ENCODE results near the gene CAPN8. TPM values are rescaled to one million over a fixed set of nuclear protein-coding genes. Genes with fewer than 3 reads are reported as not detected.
A peak's percentile ranks its signal among the peaks of the same experiment; 100 is the strongest.

The CAPN8 gene
- total RNA-seq, 4 donors from 2014 or later: 0.20 to 0.79 (median 0.40) TPM; not detected in 1

- H3K36me3 ChIP-seq: peaks cover 0 to 2% of the 10 kb centered on the region in 2 donors
- peak; percentile 49 to 55 for DNase-seq
- peak overlapping the region; percentile 75 to 94 (median 82) for H3K4me3 ChIP-seq (replicated peaks in 1 of 3)
- H3K4me1 ChIP-seq: peaks cover 34 to 53% of the 10 kb centered on the region in 2 donors
- H3K27ac ChIP-seq: peak overlapping the region; percentile 96 to 97 (median 96)
- no peaks in the 10 kb centered on the region for H3K27me3 ChIP-seq
- intact Hi-C loops (cut with DNase I): loop anchor here (5.0 kb wide), 1 partner anchor 34 kb away; no protein-coding TSS in a partner anchor
- WGBS, 2 donors: 4% methylated on average over 7 to 9 of the region's 40 CpGs
- TF ChIP-seq CTCF (IDR thresholded peaks at IDR 0.05) (no peak), POLR2A (IDR thresholded peaks at IDR 0.05) (no peak)
- H3K9me3 ChIP-seq: no peaks in the 10 kb centered on the region
Observed at GRCh38 chr1:223712850-223713474, 47.5 kb upstream of the CAPN8 start.

GRCh38 chr1:223712194-223712849 lies 46.8 kb upstream of the CAPN8 start, which contains the start of gene CAPN2:
CAPN2 (plus strand) TSS chr1:223712539; CDS start chr1:223712641, 102 bp downstream.
- DNase-seq: peak; percentile 84 to 86
- H3K27ac ChIP-seq: peak within 1 kb of the TSS; percentile 96 to 97 (median 96)
- intact Hi-C loops (cut with DNase I): loop anchor here (5.0 kb wide), 1 partner anchor 35 kb away; no protein-coding TSS in a partner anchor
- H3K27me3 ChIP-seq: no peaks in the 10 kb centered on the region
- no peaks in the 10 kb centered on the region for H3K36me3 ChIP-seq
- peaks cover 41 to 59% of the 10 kb centered on the region in 2 donors for H3K4me1 ChIP-seq
- peak in 1 of 2 donors; percentile 92 for TF ChIP-seq POLR2A (IDR thresholded peaks at IDR 0.05)
- peak; percentile 38 to 92 (median 78) for TF ChIP-seq CTCF (IDR thresholded peaks at IDR 0.05)
- 0% methylated on average over 4 to 23 of the region's 74 CpGs for WGBS, 2 donors
- H3K9me3 ChIP-seq: no peaks in the 10 kb centered on the region
- peak within 1 kb of the TSS; percentile 75 to 94 (median 82) for H3K4me3 ChIP-seq (replicated peaks in 1 of 3)

- 69 to 76% methylated on average over 15 of the region's 15 CpGs for WGBS, 2 donors
- peaks cover 44 to 64% of the 10 kb centered on the region in 2 donors for H3K4me1 ChIP-seq
- intact Hi-C loops (cut with DNase I): loop anchor here (5.0 kb wide), 1 partner anchor 36 kb away; no protein-coding TSS in a partner anchor
Observed at GRCh38 chr1:223711747-223712193, 46.3 kb upstream of the CAPN8 start.

GRCh38 chr1:223711173-223711572 lies 45.7 kb upstream of the CAPN8 start:
- TF ChIP-seq CTCF (IDR thresholded peaks at IDR 0.05) (no peak), POLR2A (IDR thresholded peaks at IDR 0.05) (no peak)
- H3K27me3 ChIP-seq: no peaks in the 10 kb centered on the region
- WGBS, 2 donors: 88 to 90% methylated on average over 1 of the region's 1 CpG
- H3K27ac ChIP-seq: no peak overlapping the region
- no peaks in the 10 kb centered on the region for H3K36me3 ChIP-seq
- intact Hi-C loops (cut with DNase I): loop anchor here (5.0 kb wide), 1 partner anchor 36 kb away; no protein-coding TSS in a partner anchor
- no peaks in the 10 kb centered on the region for H3K9me3 ChIP-seq
- no peak overlapping the region for H3K4me3 ChIP-seq (replicated peaks in 1 of 3)
- no peak for DNase-seq
- peaks cover 46 to 64% of the 10 kb centered on the region in 2 donors for H3K4me1 ChIP-seq

More at GRCh38 chr1:223711747-223712193, 46.3 kb upstream of the CAPN8 start:
- peak overlapping the region; percentile 96 to 97 (median 96) for H3K27ac ChIP-seq
- H3K27me3 ChIP-seq: no peaks in the 10 kb centered on the region
- TF ChIP-seq POLR2A (IDR thresholded peaks at IDR 0.05) (no peak), CTCF (IDR thresholded peaks at IDR 0.05) (no peak)
- peak overlapping the region in 1 of 3 donors; percentile 75 for H3K4me3 ChIP-seq (replicated peaks in 1 of 3)
- no peaks in the 10 kb centered on the region for H3K36me3 ChIP-seq
- H3K9me3 ChIP-seq: no peaks in the 10 kb centered on the region
- no peak for DNase-seq

Measured in thyroid gland (tissue), 4 donors.